Measurements from ENCODE around the gene FHIT. TPM values are rescaled to one million over a fixed set of nuclear protein-coding genes. Genes with fewer than 3 reads are reported as not detected.

Gene FHIT
- total and polyA plus RNA-seq, 2 of the 4 experiments (the other 2 are of a cell fraction) = 0.07 TPM; not detected in 1

DNA sequence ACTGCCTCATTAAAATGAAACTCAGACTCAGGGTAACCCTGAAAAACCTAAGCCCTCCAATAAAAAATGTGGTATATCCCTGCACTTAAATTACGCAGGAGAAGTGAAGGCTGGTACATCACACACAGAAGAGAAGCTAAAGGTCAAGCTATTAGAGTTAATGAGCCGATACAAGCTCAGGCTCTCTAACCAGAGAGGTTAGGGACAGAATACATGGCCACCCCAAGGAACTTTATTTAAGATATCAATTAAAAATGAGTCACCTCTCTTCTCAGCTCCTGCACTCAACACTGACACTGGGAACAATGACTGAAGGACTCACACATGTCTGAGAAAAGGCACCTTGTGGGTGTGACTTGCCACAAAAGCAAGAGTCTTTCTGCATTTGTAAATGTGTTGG lies 1400.8 kb downstream of the FHIT start:
- H4K5ac ChIP-seq (ENCODE audit: low read depth, low read length) = no peak overlapping the region
- H4K91ac ChIP-seq (ENCODE audit: insufficient read depth, low read depth, low read length) = no peak overlapping the region
- no peak for DNase-seq
- intact Hi-C loops (cut with micrococcal nuclease) = loop anchor here (10.0 kb wide), 4 partner anchors 186 to 1026 kb away; no protein-coding TSS in a partner anchor
- H2BK5ac ChIP-seq (ENCODE audit: low read depth, low read length, poor library complexity, severe bottlenecking) = no peak overlapping the region
- no peak overlapping the region for H2AK5ac ChIP-seq (ENCODE audit: low read depth, low read length)
- no peak overlapping the region for H2AK9ac ChIP-seq (replicated peaks; ENCODE audit: low read depth, low read length, poor library complexity)
- no peak overlapping the region for H3K56ac ChIP-seq (ENCODE audit: extremely low read depth, insufficient read depth, low read length)
- CTCF ChIA-PET = no interaction called here
- no peak overlapping the region for H3K14ac ChIP-seq (replicated peaks; ENCODE audit: low read depth, low read length)
- no TSS peak for BruUV-seq (replicated peaks)
- H3K27me3 ChIP-seq (ENCODE audit: control insufficient read depth, insufficient read depth, low read length) = no peaks in the 10 kb centered on the region
- no peak overlapping the region for H2BK15ac ChIP-seq (ENCODE audit: low read depth, low read length)
- no peaks in the 10 kb centered on the region for H3K9me3 ChIP-seq (ENCODE audit: control insufficient read depth, insufficient read depth, low read length)
- no peaks in the 10 kb centered on the region for H4K20me1 ChIP-seq (ENCODE audit: insufficient read depth, low read length)
- H3K9ac ChIP-seq (ENCODE audit: low read depth, low read length) = no peak overlapping the region
- TF ChIP-seq NFE2L2 (IDR thresholded peaks at IDR 0.05; ENCODE audit: low read depth, low read length) (no peak), BHLHE40 (IDR thresholded peaks at IDR 0.05; ENCODE audit: low read depth, low read length) (no peak), SMC3 (IDR thresholded peaks at IDR 0.05; ENCODE audit: low read depth, low read length) (no peak), RFX5 (IDR thresholded peaks at IDR 0.05; ENCODE audit: low read depth, low read length) (no peak), FOS (IDR thresholded peaks at IDR 0.05; ENCODE audit: low read depth, low read length) (no peak), MAZ (IDR thresholded peaks at IDR 0.05; ENCODE audit: borderline replicate concordance, low read depth, low read length) (no peak), MAFK (IDR thresholded peaks at IDR 0.05; ENCODE audit: low read depth, low read length) (no peak), RAD21 (IDR thresholded peaks at IDR 0.05; ENCODE audit: low read length) (no peak), RCOR1 (IDR thresholded peaks at IDR 0.05; ENCODE audit: insufficient replicate concordance, low read length) (no peak), POLR2A (IDR thresholded peaks at IDR 0.05; ENCODE audit: low read depth, low read length) (no peak), MXI1 (IDR thresholded peaks at IDR 0.05; ENCODE audit: borderline replicate concordance, low read depth, low read length) (no peak), CHD1 (IDR thresholded peaks at IDR 0.05; ENCODE audit: low read depth, low read length) (no peak), CEBPB (IDR thresholded peaks at IDR 0.05; ENCODE audit: low read depth, low read length) (no peak)
- TF ChIP-seq, protein P1, sequence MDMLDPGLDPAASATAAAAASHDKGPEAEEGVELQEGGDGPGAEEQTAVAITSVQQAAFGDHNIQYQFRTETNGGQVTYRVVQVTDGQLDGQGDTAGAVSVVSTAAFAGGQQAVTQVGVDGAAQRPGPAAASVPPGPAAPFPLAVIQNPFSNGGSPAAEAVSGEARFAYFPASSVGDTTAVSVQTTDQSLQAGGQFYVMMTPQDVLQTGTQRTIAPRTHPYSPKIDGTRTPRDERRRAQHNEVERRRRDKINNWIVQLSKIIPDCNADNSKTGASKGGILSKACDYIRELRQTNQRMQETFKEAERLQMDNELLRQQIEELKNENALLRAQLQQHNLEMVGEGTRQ (IDR thresholded peaks at IDR 0.05; ENCODE audit: low read depth, low read length) = no peak
- TF ChIP-seq, protein P2, sequence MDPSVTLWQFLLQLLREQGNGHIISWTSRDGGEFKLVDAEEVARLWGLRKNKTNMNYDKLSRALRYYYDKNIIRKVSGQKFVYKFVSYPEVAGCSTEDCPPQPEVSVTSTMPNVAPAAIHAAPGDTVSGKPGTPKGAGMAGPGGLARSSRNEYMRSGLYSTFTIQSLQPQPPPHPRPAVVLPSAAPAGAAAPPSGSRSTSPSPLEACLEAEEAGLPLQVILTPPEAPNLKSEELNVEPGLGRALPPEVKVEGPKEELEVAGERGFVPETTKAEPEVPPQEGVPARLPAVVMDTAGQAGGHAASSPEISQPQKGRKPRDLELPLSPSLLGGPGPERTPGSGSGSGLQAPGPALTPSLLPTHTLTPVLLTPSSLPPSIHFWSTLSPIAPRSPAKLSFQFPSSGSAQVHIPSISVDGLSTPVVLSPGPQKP (IDR thresholded peaks at IDR 0.05; ENCODE audit: borderline replicate concordance, low read depth, low read length) = no peak
- TF ChIP-seq, protein P3, sequence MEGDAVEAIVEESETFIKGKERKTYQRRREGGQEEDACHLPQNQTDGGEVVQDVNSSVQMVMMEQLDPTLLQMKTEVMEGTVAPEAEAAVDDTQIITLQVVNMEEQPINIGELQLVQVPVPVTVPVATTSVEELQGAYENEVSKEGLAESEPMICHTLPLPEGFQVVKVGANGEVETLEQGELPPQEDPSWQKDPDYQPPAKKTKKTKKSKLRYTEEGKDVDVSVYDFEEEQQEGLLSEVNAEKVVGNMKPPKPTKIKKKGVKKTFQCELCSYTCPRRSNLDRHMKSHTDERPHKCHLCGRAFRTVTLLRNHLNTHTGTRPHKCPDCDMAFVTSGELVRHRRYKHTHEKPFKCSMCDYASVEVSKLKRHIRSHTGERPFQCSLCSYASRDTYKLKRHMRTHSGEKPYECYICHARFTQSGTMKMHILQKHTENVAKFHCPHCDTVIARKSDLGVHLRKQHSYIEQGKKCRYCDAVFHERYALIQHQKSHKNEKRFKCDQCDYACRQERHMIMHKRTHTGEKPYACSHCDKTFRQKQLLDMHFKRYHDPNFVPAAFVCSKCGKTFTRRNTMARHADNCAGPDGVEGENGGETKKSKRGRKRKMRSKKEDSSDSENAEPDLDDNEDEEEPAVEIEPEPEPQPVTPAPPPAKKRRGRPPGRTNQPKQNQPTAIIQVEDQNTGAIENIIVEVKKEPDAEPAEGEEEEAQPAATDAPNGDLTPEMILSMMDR (conservative IDR thresholded peaks at IDR 0.05; ENCODE audit: low read depth, low read length) = no peak
- no peaks in the 10 kb centered on the region for H3K79me1 ChIP-seq (ENCODE audit: low read depth in 1 of 2, low read length in 2 of 2)
- H3K23ac ChIP-seq (ENCODE audit: low read depth, low read length) = no peak overlapping the region
- POLR2A ChIA-PET (ENCODE audit: unreplicated experiment) = no interaction called here
- dilution Hi-C loops (cut with HindIII; ENCODE audit: low sequenced_read_pairs, unreplicated experiment) = no loop called here
- peak overlapping the region; percentile 25; the same call in 1 of the 2 replicates for H2BK20ac ChIP-seq (ENCODE audit: low read depth, low read length)
- no peaks in the 10 kb centered on the region for H3K36me3 ChIP-seq (ENCODE audit: control insufficient read depth, insufficient read depth, low read length)
- H3K27ac ChIP-seq (ENCODE audit: insufficient read depth, low read length) = no peak overlapping the region
- no peak overlapping the region for H3K4me2 ChIP-seq (ENCODE audit: low read depth, low read length)
- H4K8ac ChIP-seq (ENCODE audit: low read depth in 2 of 2, low read length in 2 of 2) = no peak overlapping the region
- no peak overlapping the region for H3K18ac ChIP-seq (ENCODE audit: low read depth, low read length)
- H3K9me1 ChIP-seq (ENCODE audit: insufficient read depth, low read length) = no peaks in the 10 kb centered on the region
- H3K4me3 ChIP-seq (ENCODE audit: insufficient read depth, low read depth, low read length) = no peak overlapping the region
- no peak overlapping the region for H2AFZ ChIP-seq (replicated peaks; ENCODE audit: low read length, poor library complexity)
- H3K4ac ChIP-seq (ENCODE audit: low read depth, low read length) = no peak overlapping the region
- H3K4me1 ChIP-seq (ENCODE audit: control insufficient read depth, insufficient read depth, low read length) = no peaks in the 10 kb centered on the region; the same call in 1 of the 2 replicates
- H2BK120ac ChIP-seq (ENCODE audit: low read depth, low read length) = no peak overlapping the region
- no peak for ATAC-seq (ENCODE audit: low read depth)
- in situ Hi-C loops (cut with MboI; ENCODE audit: low sequenced_read_pairs) = loop anchor here (25.0 kb wide), 1 partner anchor 1038 kb away; no protein-coding TSS in a partner anchor
- WGBS, 2 experiments (ENCODE audit: extremely low coverage in 2 of 2, insufficient read length in 1 of 2) = no CpG with 5 or more reads among the region's 2 CpGs
